ENCODE data around the gene SCAMP1.
"Not testable (repeated sequence)": the region's sequence is repeated elsewhere in the genome, so short reads cannot be mapped to it uniquely, and the experiment has no call there.

Gene SCAMP1

GRCh38 chr5:78420548-78420947 is 60.1 kb downstream of the SCAMP1 start:
- no peak overlapping the region for H3K4me3 ChIP-seq (ENCODE audit: low read depth, low read length)

- no peak overlapping the region for H3K4me3 ChIP-seq (ENCODE audit: low read depth, low read length)
These were observed 64.2 kb downstream of the SCAMP1 start for GRCh38 chr5:78424665-78425064.

- H3K4me3 ChIP-seq (ENCODE audit: low read depth, low read length) = no peak overlapping the region
These were observed 69.0 kb downstream of the SCAMP1 start for GRCh38 chr5:78429332-78429980.

- no peak overlapping the region for H3K4me3 ChIP-seq (ENCODE audit: low read depth, low read length)
These were observed 70.4 kb downstream of the SCAMP1 start for GRCh38 chr5:78430866-78431265.

GRCh38 chr5:78433972-78434371 is 73.6 kb downstream of the SCAMP1 start:
- H3K4me3 ChIP-seq (ENCODE audit: low read depth, low read length) = no peak overlapping the region

GRCh38 chr5:78447775-78448424 is 87.5 kb downstream of the SCAMP1 start:
- H3K4me3 ChIP-seq (ENCODE audit: low read depth, low read length) = no peak overlapping the region

GRCh38 chr5:78449103-78449502 is 88.7 kb downstream of the SCAMP1 start:
- no peak overlapping the region for H3K4me3 ChIP-seq (ENCODE audit: low read depth, low read length)

- not testable (repeated sequence) for H3K4me3 ChIP-seq (ENCODE audit: low read depth, low read length)
These were observed 97.1 kb downstream of the SCAMP1 start for GRCh38 chr5:78457507-78457906.

- no peak overlapping the region for H3K4me3 ChIP-seq (ENCODE audit: low read depth, low read length)
These were observed 98.4 kb downstream of the SCAMP1 start for GRCh38 chr5:78458843-78459242.

- H3K4me3 ChIP-seq (ENCODE audit: low read depth, low read length) = no peak overlapping the region
These were observed 106.7 kb downstream of the SCAMP1 start for GRCh38 chr5:78467140-78467539.

GRCh38 chr5:78467752-78468357 is 107.4 kb downstream of the SCAMP1 start:
- no peak overlapping the region for H3K4me3 ChIP-seq (ENCODE audit: low read depth, low read length)

- no peak overlapping the region for H3K4me3 ChIP-seq (ENCODE audit: low read depth, low read length)
These were observed 111.5 kb downstream of the SCAMP1 start for GRCh38 chr5:78471896-78472295.

- no peak overlapping the region for H3K4me3 ChIP-seq (ENCODE audit: low read depth, low read length)
These were observed 112.2 kb downstream of the SCAMP1 start for GRCh38 chr5:78472469-78473106.

GRCh38 chr5:78473751-78474150 is 113.3 kb downstream of the SCAMP1 start:
- H3K4me3 ChIP-seq (ENCODE audit: low read depth, low read length) = no peak overlapping the region

GRCh38 chr5:78475370-78475769 is 115.0 kb downstream of the SCAMP1 start:
- H3K4me3 ChIP-seq (ENCODE audit: low read depth, low read length) = no peak overlapping the region

GRCh38 chr5:78476795-78477194 is 116.4 kb downstream of the SCAMP1 start:
- no peak overlapping the region for H3K4me3 ChIP-seq (ENCODE audit: low read depth, low read length)

GRCh38 chr5:78482948-78483347 is 122.5 kb downstream of the SCAMP1 start:
- H3K4me3 ChIP-seq (ENCODE audit: low read depth, low read length) = no peak overlapping the region

GRCh38 chr5:78483809-78484521 is 123.5 kb downstream of the SCAMP1 start:
- no peak overlapping the region for H3K4me3 ChIP-seq (ENCODE audit: low read depth, low read length)

GRCh38 chr5:78486218-78486617 is 125.8 kb downstream of the SCAMP1 start:
- no peak overlapping the region for H3K4me3 ChIP-seq (ENCODE audit: low read depth, low read length)

- no peak overlapping the region for H3K4me3 ChIP-seq (ENCODE audit: low read depth, low read length)
These were observed 127.4 kb downstream of the SCAMP1 start for GRCh38 chr5:78487846-78488245.

Data from iPS-11a (cell line).